HAP-1 (cell line): ENCODE data around the gene GPR162.
A peak's percentile ranks its signal among the peaks of the same experiment; 100 is the strongest.

Experiments used
- DNase-seq, 2 experiments: peaks; one replicate each; pipeline ENCODE4 v3.0.0-alpha.2; 2016 to 2020; ENCODE audit warnings: low spot score in 2 of 2
- H3K27me3 ChIP-seq: fragments of 250-450 bp; sonication (Bioruptor Pico); 2 replicates; pipeline ENCODE4 v1.5.1; 2020; ENCODE audit warnings: low read depth, mild to moderate bottlenecking, moderate library complexity
- H3K36me3 ChIP-seq: fragments of 250-450 bp; sonication (Bioruptor Pico); replicated peaks from 2 replicates; pipeline ENCODE4 v1.5.1; 2020; ENCODE audit warnings: mild to moderate bottlenecking
- H3K4me1 ChIP-seq: fragments of 250-450 bp; sonication (Bioruptor Pico); 2 replicates; pipeline ENCODE4 v1.5.1; 2020; ENCODE audit warnings: mild to moderate bottlenecking
- H3K4me3 ChIP-seq: fragments of 250-450 bp; sonication (Bioruptor Pico); 2 replicates; pipeline ENCODE4 v1.5.1; 2020; ENCODE audit warnings: mild to moderate bottlenecking, moderate library complexity
- H3K9me3 ChIP-seq: fragments of 250-450 bp; sonication (Bioruptor Pico); 2 replicates; pipeline ENCODE4 v1.5.1; 2020; ENCODE audit warnings: mild to moderate bottlenecking, moderate library complexity
- in situ Hi-C: fragments of 300-500 bp; cut with MboI; formaldehyde crosslinking; loops from 3 replicates; pipeline ENCODE4 v1.14.3; 2020; ENCODE audit warnings: low sequenced_read_pairs, inconsistent platforms, mixed read lengths

Gene GPR162

DNA sequence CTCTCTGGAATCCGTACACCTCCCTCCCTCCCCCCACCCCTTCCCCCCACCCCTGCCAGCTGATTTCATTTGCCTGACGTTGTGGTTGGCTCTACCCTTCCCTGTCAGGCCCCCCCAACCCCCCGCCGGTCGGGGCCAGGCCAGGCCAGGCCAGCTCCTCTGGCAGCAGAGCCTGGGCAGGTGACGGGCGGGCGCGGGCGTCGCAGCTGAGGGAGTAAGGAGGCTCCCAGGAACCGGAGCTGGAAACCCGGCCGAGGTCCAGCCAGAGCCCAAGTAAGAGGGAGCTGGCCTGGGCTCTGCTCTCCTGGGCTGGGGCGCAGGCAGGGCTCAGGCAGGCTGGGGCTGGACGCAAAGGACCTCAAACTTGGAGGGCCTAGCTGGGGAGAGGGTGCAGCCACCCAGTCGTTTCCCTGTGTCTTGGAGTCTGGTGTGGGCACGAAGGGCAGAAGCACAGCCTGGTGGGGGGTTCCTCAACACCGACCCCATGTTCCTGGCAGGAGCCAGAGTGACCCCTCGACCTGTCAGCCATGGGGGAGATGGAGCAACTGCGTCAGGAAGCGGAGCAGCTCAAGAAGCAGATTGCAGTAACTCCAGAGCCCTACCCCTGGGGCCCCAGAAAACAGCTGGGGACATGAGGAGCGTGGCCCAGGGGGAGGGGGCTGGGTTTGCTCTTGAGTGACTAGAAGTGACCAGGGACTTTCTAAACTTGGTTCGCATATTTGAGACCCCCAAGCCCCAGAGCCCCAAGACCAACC is 19.3 kb downstream of the GPR162 start, which contains the start of gene GNB3:
TSS of gene GNB3 (plus strand) at position 165 of the 755 bp plus-strand sequence. CDS start at position 528, 363 bp downstream.
- in situ Hi-C loops = no loop called here
- no peak within 1 kb of the TSS for H3K4me3 ChIP-seq
- H3K9me3 ChIP-seq = no peaks in the 10 kb centered on the region
- no peak for DNase-seq
- no peaks in the 10 kb centered on the region for H3K27me3 ChIP-seq
- H3K36me3 ChIP-seq = peaks cover 94% of the 10 kb centered on the region
- no peaks in the 10 kb centered on the region for H3K4me1 ChIP-seq

GRCh38 chr12:6842075-6842474 is 20.5 kb downstream of the GPR162 start:
- H3K9me3 ChIP-seq = no peaks in the 10 kb centered on the region
- no peak overlapping the region for H3K4me3 ChIP-seq
- no peaks in the 10 kb centered on the region for H3K4me1 ChIP-seq
- H3K27me3 ChIP-seq = no peaks in the 10 kb centered on the region
- in situ Hi-C loops = no loop called here
- DNase-seq = no peak
- peaks cover 94% of the 10 kb centered on the region for H3K36me3 ChIP-seq

DNA sequence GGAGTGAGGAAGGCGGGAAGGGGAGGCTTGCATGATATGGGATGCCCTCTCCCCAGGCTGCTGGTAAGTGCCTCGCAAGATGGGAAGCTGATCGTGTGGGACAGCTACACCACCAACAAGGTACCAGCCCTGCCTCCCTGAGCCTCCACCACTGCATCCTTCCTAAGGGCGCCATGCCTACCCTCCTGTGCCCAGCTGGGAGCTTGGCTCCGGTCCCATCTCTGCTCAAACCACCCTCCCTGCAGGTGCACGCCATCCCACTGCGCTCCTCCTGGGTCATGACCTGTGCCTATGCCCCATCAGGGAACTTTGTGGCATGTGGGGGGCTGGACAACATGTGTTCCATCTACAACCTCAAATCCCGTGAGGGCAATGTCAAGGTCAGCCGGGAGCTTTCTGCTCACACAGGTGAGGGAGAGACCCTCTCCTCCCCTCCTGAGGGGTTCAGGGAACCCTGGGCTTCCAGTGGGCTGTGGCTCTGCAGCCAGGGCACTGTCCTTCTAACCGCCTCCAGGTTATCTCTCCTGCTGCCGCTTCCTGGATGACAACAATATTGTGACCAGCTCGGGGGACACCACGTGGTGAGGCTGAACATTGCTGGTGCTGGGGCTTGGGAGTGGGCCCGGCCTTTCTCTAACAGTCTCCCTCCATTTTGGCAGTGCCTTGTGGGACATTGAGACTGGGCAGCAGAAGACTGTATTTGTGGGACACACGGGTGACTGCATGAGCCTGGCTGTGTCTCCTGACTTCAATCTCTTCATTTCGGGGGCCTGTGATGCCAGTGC is 21.7 kb downstream of the GPR162 start:
- DNase-seq = peak in 1 of 2 experiments; percentile 52
- in situ Hi-C loops = no loop called here
- H3K9me3 ChIP-seq = no peaks in the 10 kb centered on the region
- H3K4me3 ChIP-seq = no peak overlapping the region
- H3K27me3 ChIP-seq = no peaks in the 10 kb centered on the region
- H3K36me3 ChIP-seq = peaks cover 94% of the 10 kb centered on the region
- no peaks in the 10 kb centered on the region for H3K4me1 ChIP-seq

GRCh38 chr12:6845395-6845794 is 23.8 kb downstream of the GPR162 start:
- no peaks in the 10 kb centered on the region for H3K27me3 ChIP-seq
- H3K9me3 ChIP-seq = no peaks in the 10 kb centered on the region
- H3K4me3 ChIP-seq = no peak overlapping the region
- H3K4me1 ChIP-seq = peaks cover 6% of the 10 kb centered on the region; the same call in 1 of the 2 replicates
- DNase-seq = no peak
- peaks cover 94% of the 10 kb centered on the region for H3K36me3 ChIP-seq
- in situ Hi-C loops = no loop called here

DNA sequence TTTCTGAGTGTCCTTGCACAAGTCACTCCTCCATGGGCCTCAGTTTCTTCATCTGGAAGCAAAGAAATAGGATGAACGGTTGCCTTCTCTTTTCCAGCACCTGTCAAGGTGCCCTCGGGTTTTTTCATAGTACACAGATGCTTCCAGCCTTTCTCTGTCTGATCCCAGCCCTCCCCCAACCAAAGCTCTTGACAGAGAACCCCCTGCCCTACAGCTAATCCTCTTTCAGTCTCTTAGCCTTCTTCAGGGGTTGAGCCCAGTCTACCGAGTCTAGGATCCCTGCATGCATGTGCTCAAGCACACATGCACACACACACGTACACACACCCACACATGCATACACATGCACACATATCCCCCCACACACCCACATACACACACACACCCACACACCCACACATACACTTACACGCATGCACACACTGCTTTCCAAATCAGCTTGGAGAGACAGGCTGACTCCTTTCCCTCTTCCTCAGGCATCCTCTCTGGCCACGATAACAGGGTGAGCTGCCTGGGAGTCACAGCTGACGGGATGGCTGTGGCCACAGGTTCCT is 24.8 kb downstream of the GPR162 start:
- H3K4me3 ChIP-seq = no peak overlapping the region
- H3K4me1 ChIP-seq = peaks cover 9% of the 10 kb centered on the region; the same call in 1 of the 2 replicates
- no peaks in the 10 kb centered on the region for H3K27me3 ChIP-seq
- no peaks in the 10 kb centered on the region for H3K9me3 ChIP-seq
- H3K36me3 ChIP-seq = peaks cover 94% of the 10 kb centered on the region
- in situ Hi-C loops = no loop called here
- DNase-seq = no peak

DNA sequence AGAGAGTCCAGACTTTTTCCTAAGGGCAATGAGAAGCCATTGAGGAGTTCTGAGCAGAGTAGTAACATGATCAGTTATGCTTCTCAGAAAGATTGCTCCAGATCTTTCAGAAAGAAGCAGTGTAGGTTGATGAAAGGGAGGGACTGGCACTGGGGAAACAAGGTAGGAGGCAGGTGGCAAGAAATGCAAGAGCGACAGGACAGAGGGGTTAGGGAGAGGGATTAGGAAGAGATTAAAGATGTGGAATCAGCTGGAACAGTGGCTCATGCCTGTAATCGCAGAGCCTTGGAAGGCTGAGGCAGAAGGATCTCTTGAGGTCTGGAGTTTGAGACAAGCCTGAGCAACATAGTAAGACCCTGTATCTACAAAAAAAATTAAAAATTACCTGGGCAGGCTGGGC is 26.1 kb downstream of the GPR162 start:
- no peak for DNase-seq
- H3K27me3 ChIP-seq = no peaks in the 10 kb centered on the region
- H3K36me3 ChIP-seq = peaks cover 81% of the 10 kb centered on the region
- no peak overlapping the region for H3K4me3 ChIP-seq
- H3K9me3 ChIP-seq = no peaks in the 10 kb centered on the region
- in situ Hi-C loops = no loop called here
- H3K4me1 ChIP-seq = peaks cover 9% of the 10 kb centered on the region; the same call in 1 of the 2 replicates

- DNase-seq = no peak
- peaks cover 65% of the 10 kb centered on the region for H3K36me3 ChIP-seq
- no peaks in the 10 kb centered on the region for H3K27me3 ChIP-seq
- no peaks in the 10 kb centered on the region for H3K9me3 ChIP-seq
- H3K4me1 ChIP-seq = peaks cover 15% of the 10 kb centered on the region
- in situ Hi-C loops = no loop called here
- no peak overlapping the region for H3K4me3 ChIP-seq
Measured at GRCh38 chr12:6849427-6849826, 27.8 kb downstream of the GPR162 start.

GRCh38 chr12:6849976-6850560 is 28.4 kb downstream of the GPR162 start:
- no peak for DNase-seq
- Histone ChIP-seq H3K9me3 (no peaks in the 10 kb centered on the region), H3K4me3 (peak overlapping the region; percentile 80), H3K4me1 (peaks cover 15% of the 10 kb centered on the region), H3K27me3 (no peaks in the 10 kb centered on the region), H3K36me3 (peaks cover 59% of the 10 kb centered on the region)
- in situ Hi-C loops = no loop called here

DNA sequence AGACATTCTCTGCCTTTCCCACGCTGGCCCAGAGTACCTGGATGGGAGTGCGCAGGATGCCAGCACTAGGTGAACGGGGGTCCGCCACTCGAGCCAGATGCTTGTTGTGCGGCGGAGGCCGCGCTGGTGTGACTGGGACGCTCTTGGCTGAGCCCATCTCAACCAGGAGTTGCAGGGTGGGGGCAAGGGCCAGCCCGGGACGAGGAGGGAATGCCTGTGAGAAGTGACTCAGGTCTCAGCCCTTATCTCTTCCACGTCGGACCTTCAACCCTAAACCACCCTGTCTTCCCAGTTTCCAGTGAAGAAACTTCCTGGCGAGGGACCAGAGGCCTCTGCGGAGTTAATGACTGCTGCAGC is 29.2 kb downstream of the GPR162 start:
- in situ Hi-C loops = no loop called here
- H3K4me3 ChIP-seq = peak overlapping the region; percentile 80
- no peaks in the 10 kb centered on the region for H3K9me3 ChIP-seq
- H3K27me3 ChIP-seq = no peaks in the 10 kb centered on the region
- peaks cover 15% of the 10 kb centered on the region for H3K4me1 ChIP-seq
- peaks cover 56% of the 10 kb centered on the region for H3K36me3 ChIP-seq
- DNase-seq = no peak

GRCh38 chr12:6851153-6851920 is 29.7 kb downstream of the GPR162 start, which contains the start of gene CDCA3:
TSS of gene CDCA3 (minus strand) at chr12:6851286. CDS start at chr12:6850952, 334 bp downstream.
- peak; percentile 97 to 99 for DNase-seq
- Histone ChIP-seq H3K36me3 (peaks cover 56% of the 10 kb centered on the region), H3K27me3 (no peaks in the 10 kb centered on the region), H3K4me3 (peak within 1 kb of the TSS; percentile 80), H3K9me3 (no peaks in the 10 kb centered on the region), H3K4me1 (peaks cover 15% of the 10 kb centered on the region)
- in situ Hi-C loops = no loop called here

- peak; percentile 99 for DNase-seq
- H3K36me3 ChIP-seq = peaks cover 51% of the 10 kb centered on the region
- peaks cover 15% of the 10 kb centered on the region for H3K4me1 ChIP-seq
- no peaks in the 10 kb centered on the region for H3K9me3 ChIP-seq
- in situ Hi-C loops = no loop called here
- no peaks in the 10 kb centered on the region for H3K27me3 ChIP-seq
- peak within 1 kb of the TSS; percentile 80 for H3K4me3 ChIP-seq
Measured at GRCh38 chr12:6851921-6852650, 30.5 kb downstream of the GPR162 start, which contains the start of gene USP5. TSS of gene USP5 (plus strand) at chr12:6852150. CDS start at chr12:6852180, 30 bp downstream.

GRCh38 chr12:6852651-6853354 is 31.2 kb downstream of the GPR162 start:
- Histone ChIP-seq H3K27me3 (no peaks in the 10 kb centered on the region), H3K36me3 (peaks cover 51% of the 10 kb centered on the region), H3K9me3 (no peaks in the 10 kb centered on the region), H3K4me3 (peak overlapping the region; percentile 80), H3K4me1 (peaks cover 15% of the 10 kb centered on the region)
- in situ Hi-C loops = no loop called here
- peak in 1 of 2 experiments; percentile 63 for DNase-seq
